H1 (cell line): Measurements from ENCODE around the gene CAB39L.

Experiments used
- BRCA1 ChIP-seq: IDR thresholded peaks from 2 replicates; pipeline ENCODE4 v1.6.1; 2012; ENCODE audit warnings: low read depth, low read length, improper control_type of control experiment
- CTCF ChIP-seq, 3 experiments: IDR thresholded peaks; 1 replicate in 2 of 3; 2 replicates in 1 of 3; pipeline versions ENCODE4 v1.5.1 to v1.6.1; 2011; ENCODE audit warnings: low read length in 3 of 3, mild to moderate bottlenecking in 3 of 3, inconsistent platforms in 2 of 3, low read depth in 1 of 3, moderate library complexity in 1 of 3; ENCODE audit not compliant: insufficient read depth in 1 of 3; ENCODE audit errors: control extremely low read depth in 1 of 3
- EZH2 ChIP-seq: fragments of 200-600 bp; sonication (generic); IDR thresholded peaks from 2 replicates; pipeline ENCODE4 v1.7.1; 2012; ENCODE audit warnings: low read depth, mild to moderate bottlenecking, moderate library complexity, low read length, inconsistent platforms; ENCODE audit not compliant: severe bottlenecking
- GABPA ChIP-seq: IDR thresholded peaks from 2 replicates; pipeline ENCODE4 v1.6.1; 2011; ENCODE audit warnings: mild to moderate bottlenecking, low read length, moderate library complexity, borderline replicate concordance; ENCODE audit not compliant: insufficient read depth
- POLR2A ChIP-seq, 2 experiments: IDR thresholded peaks; 1 replicate in 1 of 2; 2 replicates in 1 of 2; pipeline ENCODE4 v1.6.1; 2011; ENCODE audit warnings: low read depth in 2 of 2, low read length in 2 of 2, mild to moderate bottlenecking in 2 of 2; ENCODE audit errors: control extremely low read depth in 1 of 2
- POLR2AphosphoS5 ChIP-seq: IDR thresholded peaks from 2 replicates; pipeline ENCODE4 v1.6.1; 2011; ENCODE audit warnings: low read depth, low read length
- RAD21 ChIP-seq, 2 experiments: IDR thresholded peaks in 1 of 2; conservative IDR thresholded peaks in 1 of 2; 2 replicates each; pipeline ENCODE4 v1.6.1; 2011; ENCODE audit warnings: low read depth in 2 of 2, low read length in 2 of 2, improper control_type of control experiment in 1 of 2, inconsistent platforms in 1 of 2, mild to moderate bottlenecking in 1 of 2, moderate library complexity in 1 of 2
- TAF1 ChIP-seq: IDR thresholded peaks from 2 replicates; pipeline ENCODE4 v1.6.1; 2011; ENCODE audit warnings: mild to moderate bottlenecking, low read depth, low read length
- TF ChIP-seq, protein P1 (sequence below): IDR thresholded peaks from 2 replicates; pipeline ENCODE4 v1.6.1; 2011; ENCODE audit warnings: low read length, improper control_type of control experiment
- TF ChIP-seq, protein P2 (sequence below): IDR thresholded peaks from 2 replicates; pipeline ENCODE4 v1.6.1; 2012; ENCODE audit warnings: low read length, inconsistent platforms

- TF ChIP-seq EZH2 (no peak), CTCF (IDR thresholded peaks at IDR 0.05; ENCODE audit: control extremely low read depth in 1 of 3, insufficient read depth in 1 of 3, low read depth in 1 of 3, low read length in 3 of 3) (no peak), POLR2AphosphoS5 (no peak), POLR2A (IDR thresholded peaks at IDR 0.05; ENCODE audit: control extremely low read depth in 1 of 2, low read depth in 2 of 2, low read length in 2 of 2) (no peak), GABPA (no peak), TAF1 (no peak), BRCA1 (no peak), RAD21 (IDR thresholded peaks at IDR 0.05 in 1 of 2, conservative IDR thresholded peaks at IDR 0.05 in 1 of 2; ENCODE audit: low read depth in 2 of 2, low read length in 2 of 2) (no peak)
- TF ChIP-seq, protein P1, sequence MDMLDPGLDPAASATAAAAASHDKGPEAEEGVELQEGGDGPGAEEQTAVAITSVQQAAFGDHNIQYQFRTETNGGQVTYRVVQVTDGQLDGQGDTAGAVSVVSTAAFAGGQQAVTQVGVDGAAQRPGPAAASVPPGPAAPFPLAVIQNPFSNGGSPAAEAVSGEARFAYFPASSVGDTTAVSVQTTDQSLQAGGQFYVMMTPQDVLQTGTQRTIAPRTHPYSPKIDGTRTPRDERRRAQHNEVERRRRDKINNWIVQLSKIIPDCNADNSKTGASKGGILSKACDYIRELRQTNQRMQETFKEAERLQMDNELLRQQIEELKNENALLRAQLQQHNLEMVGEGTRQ, result no peak
- TF ChIP-seq, protein P2, sequence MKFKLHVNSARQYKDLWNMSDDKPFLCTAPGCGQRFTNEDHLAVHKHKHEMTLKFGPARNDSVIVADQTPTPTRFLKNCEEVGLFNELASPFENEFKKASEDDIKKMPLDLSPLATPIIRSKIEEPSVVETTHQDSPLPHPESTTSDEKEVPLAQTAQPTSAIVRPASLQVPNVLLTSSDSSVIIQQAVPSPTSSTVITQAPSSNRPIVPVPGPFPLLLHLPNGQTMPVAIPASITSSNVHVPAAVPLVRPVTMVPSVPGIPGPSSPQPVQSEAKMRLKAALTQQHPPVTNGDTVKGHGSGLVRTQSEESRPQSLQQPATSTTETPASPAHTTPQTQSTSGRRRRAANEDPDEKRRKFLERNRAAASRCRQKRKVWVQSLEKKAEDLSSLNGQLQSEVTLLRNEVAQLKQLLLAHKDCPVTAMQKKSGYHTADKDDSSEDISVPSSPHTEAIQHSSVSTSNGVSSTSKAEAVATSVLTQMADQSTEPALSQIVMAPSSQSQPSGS, result no peak
Measured at GRCh38 chr13:49428041-49428763, 15.7 kb downstream of the CAB39L start.
